ENCODE results near the gene IL1A. TPM values are rescaled to one million over a fixed set of nuclear protein-coding genes. Genes with fewer than 3 reads are reported as not detected.

Gene IL1A
- total RNA-seq, 1 donor from 2014 or later = 4.4 TPM

GRCh38 chr2:112813280-112813966 lies 29.1 kb upstream of the IL1A start:
- Mint-ChIP-seq H3K27ac (peak overlapping the region; percentile 89), H3K36me3 (no peaks in the 10 kb centered on the region), H3K27me3 (ENCODE audit: low read depth) (no peaks in the 10 kb centered on the region), H3K9me3 (no peaks in the 10 kb centered on the region), H3K4me1 (peaks cover 37% of the 10 kb centered on the region), H3K4me3 (no peak overlapping the region)
- TF ChIP-seq CTCF (IDR thresholded peaks at IDR 0.05; ENCODE audit: unreplicated experiment) = no peak
- no peak for DNase-seq (ENCODE audit: low spot score in 2 of 2, unreplicated experiment in 2 of 2)

- Mint-ChIP-seq H3K27me3 (ENCODE audit: low read depth) (no peaks in the 10 kb centered on the region), H3K9me3 (peaks cover 2% of the 10 kb centered on the region), H3K4me1 (peaks cover 32% of the 10 kb centered on the region), H3K36me3 (peaks cover under 1% of the 10 kb centered on the region), H3K27ac (peak overlapping the region; percentile 89), H3K4me3 (no peak overlapping the region)
- TF ChIP-seq CTCF (IDR thresholded peaks at IDR 0.05; ENCODE audit: unreplicated experiment) = no peak
- no peak for DNase-seq (ENCODE audit: low spot score in 2 of 2, unreplicated experiment in 2 of 2)
These were observed 28.3 kb upstream of the IL1A start for GRCh38 chr2:112812318-112813267.

- H3K4me3 Mint-ChIP-seq = no peak overlapping the region
- TF ChIP-seq CTCF (IDR thresholded peaks at IDR 0.05; ENCODE audit: unreplicated experiment) = no peak
- no peak for DNase-seq (ENCODE audit: low spot score in 2 of 2, unreplicated experiment in 2 of 2)
- H3K36me3 Mint-ChIP-seq = peaks cover 3% of the 10 kb centered on the region
- H3K9me3 Mint-ChIP-seq = peaks cover 9% of the 10 kb centered on the region
- H3K4me1 Mint-ChIP-seq = peaks cover 32% of the 10 kb centered on the region
- no peaks in the 10 kb centered on the region for H3K27me3 Mint-ChIP-seq (ENCODE audit: low read depth)
- peak overlapping the region; percentile 89 for H3K27ac Mint-ChIP-seq
These were observed 27.6 kb upstream of the IL1A start for GRCh38 chr2:112811841-112812306.

GRCh38 chr2:112811276-112811831 lies 27.1 kb upstream of the IL1A start:
- Mint-ChIP-seq H3K4me1 (peaks cover 32% of the 10 kb centered on the region), H3K9me3 (peaks cover 13% of the 10 kb centered on the region), H3K4me3 (no peak overlapping the region), H3K36me3 (peaks cover 3% of the 10 kb centered on the region), H3K27me3 (ENCODE audit: low read depth) (no peaks in the 10 kb centered on the region), H3K27ac (peak overlapping the region; percentile 89)
- no peak for DNase-seq (ENCODE audit: low spot score in 2 of 2, unreplicated experiment in 2 of 2)
- no peak for TF ChIP-seq CTCF (IDR thresholded peaks at IDR 0.05; ENCODE audit: unreplicated experiment)

DNA sequence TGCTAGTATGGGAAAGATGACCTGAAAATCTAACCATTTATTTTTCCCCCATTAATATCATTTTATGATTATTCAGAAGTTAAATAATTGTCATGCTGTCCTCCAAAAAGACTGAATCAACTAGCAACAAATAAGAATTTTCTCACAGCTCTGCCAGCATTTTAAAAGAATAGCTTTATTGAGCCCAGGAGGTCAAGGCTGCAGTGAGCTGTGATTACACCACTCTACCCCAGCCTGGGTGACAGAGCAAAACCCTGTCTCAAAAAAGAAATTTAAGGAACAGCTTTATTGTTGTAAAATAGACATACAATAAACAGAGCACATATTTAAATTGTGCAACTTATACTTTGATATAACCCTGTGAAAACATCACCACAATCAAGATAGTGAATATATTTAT lies 24.8 kb upstream of the IL1A start:
- H3K4me1 Mint-ChIP-seq = peaks cover 31% of the 10 kb centered on the region
- H3K4me3 Mint-ChIP-seq = no peak overlapping the region
- no peak for DNase-seq (ENCODE audit: low spot score in 2 of 2, unreplicated experiment in 2 of 2)
- H3K36me3 Mint-ChIP-seq = peaks cover 3% of the 10 kb centered on the region
- peaks cover 13% of the 10 kb centered on the region for H3K9me3 Mint-ChIP-seq
- no peak for TF ChIP-seq CTCF (IDR thresholded peaks at IDR 0.05; ENCODE audit: unreplicated experiment)
- no peaks in the 10 kb centered on the region for H3K27me3 Mint-ChIP-seq (ENCODE audit: low read depth)
- H3K27ac Mint-ChIP-seq = peak overlapping the region; percentile 37
